Posterior vena cava (tissue), 2 donors: Measurements from ENCODE around the gene RPTOR. TPM values are rescaled to one million over a fixed set of nuclear protein-coding genes. Genes with fewer than 3 reads are reported as not detected.
A peak's percentile ranks its signal among the peaks of the same experiment; 100 is the strongest.
"Not testable (repeated sequence)": the region's sequence is repeated elsewhere in the genome, so short reads cannot be mapped to it uniquely, and the experiment has no call there.

ENCODE experiments used
- DNase-seq: peaks from one replicate; pipeline ENCODE4 v3.0.0-alpha.2; 2020; ENCODE audit warnings: low spot score
- intact Hi-C, 2 donors: fragments of 100-400 bp; cut with DNase I; formaldehyde crosslinking; loops; one replicate each; pipeline versions ENCODE4 v1.14.1 to v1.14.2; 2022 to 2023
- total RNA-seq, 2 donors: library from RNA; stranded (reverse); fragmentation: NEBNext Ultra II Directional; extraction: Animal tissue kit (Norgen Biotek cat#: 25700); gene quantifications; one replicate each; pipeline ENCODE4 v1.2.1, GENCODE V29; 2021
- donor health status: DM: yes; HTN: yes; CAD: no.
- donor health status: DM: yes; HTN: yes; CAD: no.

RPTOR gene
- total RNA-seq, 2 donors from 2014 or later, result 30.1 to 44.1 TPM

GRCh38 chr17:80862481-80862961 is 317.9 kb downstream of the RPTOR start:
- peak; percentile 35 for DNase-seq
- intact Hi-C loops, result loop anchor here in 1 of 2 donors (5.0 kb wide), 1 partner anchor 100 kb away; no protein-coding TSS in a partner anchor

- intact Hi-C loops, result loop anchor here in 1 of 2 donors (5.0 kb wide), 1 partner anchor 99 kb away; no protein-coding TSS in a partner anchor
- peak; percentile 59 for DNase-seq
Observed at GRCh38 chr17:80862978-80863377, 318.3 kb downstream of the RPTOR start.

- peak; percentile 53 for DNase-seq
- intact Hi-C loops, result loop anchor here in 1 of 2 donors (5.0 kb wide), 1 partner anchor 99 kb away; no protein-coding TSS in a partner anchor
Observed at GRCh38 chr17:80863626-80864025, 319.0 kb downstream of the RPTOR start.

GRCh38 chr17:80864751-80865150 is 320.1 kb downstream of the RPTOR start:
- intact Hi-C loops, result loop anchor here in 1 of 2 donors (5.0 kb wide), 2 partner anchors 98 to 118 kb away; no protein-coding TSS in a partner anchor
- peak; percentile 3 for DNase-seq

- intact Hi-C loops, result loop anchor here in 1 of 2 donors (5.0 kb wide), 1 partner anchor 116 kb away; no protein-coding TSS in a partner anchor
- DNase-seq, result peak; percentile 90
Observed at GRCh38 chr17:80866050-80866793, 321.6 kb downstream of the RPTOR start.

- peak; percentile 9 for DNase-seq
Observed at GRCh38 chr17:80868022-80868609, 323.5 kb downstream of the RPTOR start.

GRCh38 chr17:80869481-80870145 is 325.0 kb downstream of the RPTOR start:
- intact Hi-C loops, result loop anchor here in 1 of 2 donors (5.0 kb wide), 1 partner anchor 113 kb away; no protein-coding TSS in a partner anchor
- peak; percentile 46 for DNase-seq

More at GRCh38 chr17:80868022-80868609, 323.5 kb downstream of the RPTOR start:
- intact Hi-C loops, result loop anchor here in 1 of 2 donors (5.0 kb wide), 1 partner anchor 114 kb away; no protein-coding TSS in a partner anchor

- peak; percentile 61 for DNase-seq
- intact Hi-C loops, result no loop called here
Observed at GRCh38 chr17:80870401-80870800, 325.8 kb downstream of the RPTOR start.

- peak; percentile 72 for DNase-seq
- intact Hi-C loops, result no loop called here
Observed at GRCh38 chr17:80871341-80871740, 326.7 kb downstream of the RPTOR start.

GRCh38 chr17:80872001-80872500 is 327.4 kb downstream of the RPTOR start:
- peak; percentile 30 for DNase-seq
- intact Hi-C loops, result no loop called here

GRCh38 chr17:80872501-80873306 is 328.1 kb downstream of the RPTOR start:
- intact Hi-C loops, result no loop called here
- DNase-seq, result peak; percentile 74

- peak; percentile 82 for DNase-seq
- intact Hi-C loops, result no loop called here
Observed at GRCh38 chr17:80873307-80873951, 328.8 kb downstream of the RPTOR start.

GRCh38 chr17:80874866-80875445 is 330.3 kb downstream of the RPTOR start:
- intact Hi-C loops, result no loop called here
- DNase-seq, result no peak

GRCh38 chr17:80875480-80875995 is 330.9 kb downstream of the RPTOR start:
- DNase-seq, result not testable (repeated sequence)

GRCh38 chr17:80876456-80876949 is 331.9 kb downstream of the RPTOR start:
- intact Hi-C loops, DNase-seq: not testable (repeated sequence)

More at GRCh38 chr17:80875480-80875995, 330.9 kb downstream of the RPTOR start:
- intact Hi-C loops, result not testable (repeated sequence)

- no peak for DNase-seq
Observed at GRCh38 chr17:80876950-80877728, 332.5 kb downstream of the RPTOR start.

More at GRCh38 chr17:80876950-80877728, 332.5 kb downstream of the RPTOR start:
- intact Hi-C loops, result no loop called here
